Duodenal mucosa (tissue), 2 donors: ENCODE results near the gene INSIG1.

Experiments
- H3K27ac ChIP-seq: one replicate; pipeline ENCODE4 v1.7.0; 2013; ENCODE audit warnings: low read depth, low read length
- H3K27me3 ChIP-seq, 2 donors: one replicate each; pipeline ENCODE4 v1.7.0; 2013; ENCODE audit warnings: low read length in 2 of 2, control low read depth in 1 of 2; ENCODE audit not compliant: insufficient read depth in 2 of 2, control insufficient read depth in 1 of 2
- H3K36me3 ChIP-seq, 2 donors: one replicate each; pipeline ENCODE4 v1.7.0; 2013; ENCODE audit warnings: low read length in 2 of 2, control low read depth in 1 of 2; ENCODE audit not compliant: insufficient read depth in 2 of 2, control insufficient read depth in 1 of 2
- H3K4me1 ChIP-seq, 2 donors: one replicate each; pipeline ENCODE4 v1.7.0; 2013; ENCODE audit warnings: low read length in 2 of 2, control low read depth in 1 of 2; ENCODE audit not compliant: insufficient read depth in 2 of 2, control insufficient read depth in 1 of 2
- H3K4me3 ChIP-seq, 2 donors: one replicate each; pipeline ENCODE4 v1.7.0; 2013; ENCODE audit warnings: low read length in 2 of 2, low read depth in 1 of 2
- H3K9ac ChIP-seq, 2 donors: one replicate each; pipeline ENCODE4 v1.7.0; 2013; ENCODE audit warnings: low read length in 2 of 2, low read depth in 1 of 2
- H3K9me3 ChIP-seq, 2 donors: one replicate each; pipeline ENCODE4 v1.7.0; 2013; ENCODE audit warnings: low read length in 2 of 2, control low read depth in 1 of 2; ENCODE audit not compliant: control insufficient read depth in 1 of 2

INSIG1 gene

DNA sequence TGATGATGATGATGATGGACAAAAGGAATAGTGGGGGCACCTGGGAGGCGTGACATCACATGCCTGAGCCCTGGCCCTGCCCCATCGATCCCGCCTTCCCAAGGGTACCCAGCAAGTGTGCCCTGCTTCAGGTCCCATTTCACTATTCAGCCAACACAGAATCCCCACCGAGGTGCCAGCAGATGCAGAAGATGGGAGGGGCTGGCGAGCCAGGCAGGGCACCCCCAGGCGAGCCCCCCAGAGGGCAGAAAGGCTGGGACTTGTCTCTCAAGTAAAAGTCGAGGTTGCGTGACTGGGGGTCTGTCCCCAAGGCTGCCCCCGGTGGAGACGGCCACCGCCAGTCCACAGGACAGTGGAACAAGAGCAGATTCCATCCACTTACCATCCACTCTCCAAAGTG is 57.5 kb downstream of the INSIG1 start:
- H3K4me3 ChIP-seq, result no peak overlapping the region
- no peaks in the 10 kb centered on the region for H3K9me3 ChIP-seq
- no peak overlapping the region for H3K27ac ChIP-seq
- H3K27me3 ChIP-seq, result peaks cover 18 to 23% of the 10 kb centered on the region in 2 donors
- no peaks in the 10 kb centered on the region for H3K4me1 ChIP-seq
- H3K36me3 ChIP-seq, result no peaks in the 10 kb centered on the region
- no peak overlapping the region for H3K9ac ChIP-seq

DNA sequence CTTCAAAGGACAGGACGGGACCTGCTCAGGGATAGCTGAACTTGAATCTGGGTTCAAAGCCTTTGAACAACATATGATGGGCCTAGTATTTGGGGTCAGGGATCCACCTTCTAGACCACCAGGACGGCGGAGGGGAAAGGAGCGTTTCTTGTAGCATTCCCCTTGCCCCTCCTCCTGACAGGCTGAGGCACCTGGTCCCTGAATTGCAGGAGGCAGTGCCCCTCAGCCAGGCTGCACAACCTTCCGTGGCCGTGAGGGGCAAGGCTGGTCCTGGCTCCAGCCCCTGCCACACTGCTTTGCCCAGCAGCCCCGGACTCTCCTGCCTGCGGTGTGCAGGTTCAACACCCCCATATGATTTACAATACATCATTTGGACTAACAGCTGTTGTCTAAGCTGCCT is 58.1 kb downstream of the INSIG1 start:
- Histone ChIP-seq H3K27me3 (peaks cover 24 to 29% of the 10 kb centered on the region in 2 donors), H3K9ac (no peak overlapping the region), H3K9me3 (no peaks in the 10 kb centered on the region), H3K36me3 (no peaks in the 10 kb centered on the region), H3K4me3 (no peak overlapping the region), H3K27ac (no peak overlapping the region), H3K4me1 (no peaks in the 10 kb centered on the region)

DNA sequence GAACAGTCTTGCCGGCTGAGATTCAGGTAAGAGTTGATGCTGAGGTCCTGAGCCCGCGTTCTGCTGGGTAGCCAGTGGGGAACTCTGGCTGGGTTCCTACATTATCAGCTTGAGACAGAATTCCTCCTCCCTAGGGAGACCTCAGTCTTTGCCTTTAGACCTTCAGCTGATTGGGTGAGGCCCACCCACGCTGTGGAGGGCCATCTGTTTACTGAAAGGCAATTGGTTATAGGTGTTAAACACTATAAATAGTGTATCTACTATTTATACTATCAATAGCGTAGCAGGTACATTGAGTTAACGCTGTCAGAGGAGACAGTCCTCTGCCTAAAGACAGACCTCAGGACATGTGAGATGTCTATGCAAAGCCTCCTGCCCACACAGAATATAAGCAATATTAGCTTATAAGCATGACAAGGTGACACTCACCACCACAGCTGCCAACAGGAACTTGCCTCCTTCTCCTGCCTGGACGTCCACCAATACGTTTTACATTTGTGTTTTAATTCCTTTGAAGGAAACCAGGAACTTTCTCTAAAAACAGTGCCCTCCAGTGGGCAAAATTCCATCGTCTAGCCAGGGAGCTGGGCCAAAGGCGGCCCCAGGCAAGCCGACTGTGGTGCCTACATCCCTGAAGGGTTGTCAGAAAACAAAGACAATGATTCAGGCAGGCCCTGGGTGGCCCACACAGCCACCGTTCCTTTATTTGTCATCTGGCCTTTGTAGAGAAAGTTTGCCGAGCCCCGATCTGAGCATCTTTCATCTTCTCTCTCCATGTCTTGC is 58.8 kb downstream of the INSIG1 start:
- Histone ChIP-seq H3K27me3 (peaks cover 26 to 34% of the 10 kb centered on the region in 2 donors), H3K27ac (no peak overlapping the region), H3K4me1 (no peaks in the 10 kb centered on the region), H3K36me3 (no peaks in the 10 kb centered on the region), H3K9ac (no peak overlapping the region), H3K4me3 (no peak overlapping the region), H3K9me3 (no peaks in the 10 kb centered on the region)

GRCh38 chr7:155357573-155358041 is 59.9 kb downstream of the INSIG1 start:
- no peaks in the 10 kb centered on the region for H3K36me3 ChIP-seq
- peaks cover 30 to 37% of the 10 kb centered on the region in 2 donors for H3K27me3 ChIP-seq
- H3K9ac ChIP-seq, result no peak overlapping the region
- no peaks in the 10 kb centered on the region for H3K9me3 ChIP-seq
- H3K4me3 ChIP-seq, result no peak overlapping the region
- H3K4me1 ChIP-seq, result no peaks in the 10 kb centered on the region
- no peak overlapping the region for H3K27ac ChIP-seq

- Histone ChIP-seq H3K4me3 (no peak overlapping the region), H3K9ac (no peak overlapping the region), H3K9me3 (no peaks in the 10 kb centered on the region), H3K4me1 (no peaks in the 10 kb centered on the region), H3K27ac (no peak overlapping the region), H3K36me3 (no peaks in the 10 kb centered on the region), H3K27me3 (peaks cover 30 to 38% of the 10 kb centered on the region in 2 donors)
Observed at GRCh38 chr7:155358066-155358947, 60.6 kb downstream of the INSIG1 start.

DNA sequence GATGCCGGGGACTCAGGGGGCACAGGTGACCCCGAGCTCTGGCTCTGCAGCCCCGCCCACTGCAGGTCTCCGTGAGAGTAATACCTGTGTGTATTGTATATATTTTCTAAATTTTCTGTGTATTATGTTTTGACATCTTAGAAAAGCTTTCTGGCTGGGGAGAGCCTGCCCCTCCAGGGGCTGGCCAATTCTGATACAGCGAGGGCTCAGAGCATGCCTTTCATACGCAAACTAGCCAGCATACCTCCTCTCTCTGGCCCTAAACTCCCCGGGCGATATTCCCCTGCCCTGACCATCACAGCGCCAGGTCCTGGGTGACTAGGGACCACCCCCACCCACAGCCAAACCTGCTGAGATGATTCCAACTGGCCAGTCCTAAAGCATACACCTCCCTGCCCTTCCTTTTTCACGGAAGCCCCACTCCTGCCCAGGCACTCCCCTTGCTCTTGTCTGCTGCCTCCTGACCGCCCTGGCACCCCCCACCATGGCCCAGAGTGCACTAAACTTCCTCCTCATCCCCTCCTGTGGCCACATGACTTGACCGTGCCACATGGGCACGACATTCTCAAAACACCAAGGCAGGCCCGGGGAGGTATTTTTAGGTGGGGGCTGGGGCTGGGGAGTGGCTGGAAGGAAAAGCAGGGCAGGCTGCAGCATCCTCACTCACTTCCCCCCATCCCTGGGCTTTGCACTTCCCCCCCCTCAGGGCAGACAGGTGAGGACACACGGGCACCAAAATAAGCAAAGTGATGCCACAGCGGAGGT is 61.5 kb downstream of the INSIG1 start:
- H3K27me3 ChIP-seq, result peaks cover 37 to 41% of the 10 kb centered on the region in 2 donors
- no peak overlapping the region for H3K27ac ChIP-seq
- H3K36me3 ChIP-seq, result no peaks in the 10 kb centered on the region
- H3K9me3 ChIP-seq, result no peaks in the 10 kb centered on the region
- H3K4me1 ChIP-seq, result peaks cover 0 to 3% of the 10 kb centered on the region in 2 donors
- no peak overlapping the region for H3K9ac ChIP-seq
- H3K4me3 ChIP-seq, result no peak overlapping the region
